CD14-positive monocyte (primary cell): ENCODE data around the gene MRPL54. TPM values are rescaled to one million over a fixed set of nuclear protein-coding genes. Genes with fewer than 3 reads are reported as not detected.

Experiments
- DNase-seq, 3 donors: peaks; one replicate each; pipeline ENCODE4 v3.0.0-alpha.2; 2011 to 2022
- H2AFZ ChIP-seq: 2 replicates; pipeline ENCODE4 v1.6.0; 2012; ENCODE audit warnings: mild to moderate bottlenecking, low read depth, low read length, inconsistent platforms; ENCODE audit not compliant: insufficient read depth, poor library complexity, severe bottlenecking
- H3K27ac ChIP-seq, 2 donors: 1 replicate in 1 of 2; 2 replicates in 1 of 2; pipeline ENCODE4 v1.5.1; 2012 to 2013; ENCODE audit warnings: low read length in 2 of 2, control low read depth in 1 of 2, inconsistent platforms in 1 of 2, low read depth in 1 of 2, mild to moderate bottlenecking in 1 of 2
- H3K27me3 ChIP-seq, 2 donors: one replicate each; pipeline versions ENCODE4 v1.6.0 to v1.6.1; 2011 to 2013; ENCODE audit warnings: low read length in 2 of 2; ENCODE audit not compliant: control insufficient read depth in 2 of 2, insufficient read depth in 2 of 2
- H3K36me3 ChIP-seq, 2 donors: replicated peaks in 1 of 2; 1 replicate in 1 of 2; 2 replicates in 1 of 2; pipeline versions ENCODE4 v1.5.1 to v1.6.1; 2012 to 2013; ENCODE audit warnings: low read length in 2 of 2, control low read depth in 1 of 2, inconsistent platforms in 1 of 2, mild to moderate bottlenecking in 1 of 2; ENCODE audit not compliant: insufficient read depth in 2 of 2, control insufficient read depth in 1 of 2
- H3K4me1 ChIP-seq, 2 donors: 1 replicate in 1 of 2; 2 replicates in 1 of 2; pipeline versions ENCODE4 v1.5.1 to v1.6.1; 2012 to 2013; ENCODE audit warnings: low read length in 2 of 2, control low read depth in 1 of 2, inconsistent platforms in 1 of 2, mild to moderate bottlenecking in 1 of 2, moderate library complexity in 1 of 2; ENCODE audit not compliant: insufficient read depth in 2 of 2, control insufficient read depth in 1 of 2
- H3K4me2 ChIP-seq: replicated peaks from 2 replicates; pipeline ENCODE3; 2012; ENCODE audit warnings: low read length, moderate library complexity, mild to moderate bottlenecking; ENCODE audit not compliant: poor library complexity, severe bottlenecking; ENCODE audit errors: extremely low read depth
- H3K4me3 ChIP-seq, 3 experiments: fragments of 200-600 bp in 1 of 3; sonication (generic) in 1 of 3; replicated peaks in 1 of 3; 1 replicate in 2 of 3; 2 replicates in 1 of 3; pipeline ENCODE4 v1.5.1; 2011 to 2013; ENCODE audit warnings: low read length in 3 of 3, mild to moderate bottlenecking in 3 of 3, control low read depth in 2 of 3, low read depth in 2 of 3, inconsistent platforms in 1 of 3, moderate library complexity in 1 of 3
- H3K79me2 ChIP-seq: 2 replicates; pipeline ENCODE4 v1.6.0; 2012; ENCODE audit warnings: mild to moderate bottlenecking, control low read depth, inconsistent platforms, low read length, moderate library complexity; ENCODE audit not compliant: insufficient read depth
- H3K9ac ChIP-seq: 2 replicates; pipeline ENCODE4 v1.6.0; 2017; ENCODE audit warnings: low read length, mild to moderate bottlenecking; ENCODE audit not compliant: insufficient read depth, poor library complexity, severe bottlenecking
- H3K9me3 ChIP-seq, 2 donors: replicated peaks in 1 of 2; 1 replicate in 1 of 2; 2 replicates in 1 of 2; pipeline versions ENCODE4 v1.5.1 to v1.6.1; 2012 to 2013; ENCODE audit warnings: low read length in 2 of 2, control low read depth in 1 of 2; ENCODE audit not compliant: control insufficient read depth in 1 of 2, insufficient read depth in 1 of 2
- H4K20me1 ChIP-seq: 2 replicates; pipeline ENCODE4 v1.6.0; 2012; ENCODE audit warnings: mild to moderate bottlenecking, low read length, control low read depth, moderate library complexity; ENCODE audit not compliant: insufficient read depth
- H3K27ac Mint-ChIP-seq, 7 donors: one replicate each; pipeline ENCODE4 v1.8.0; 2020; ENCODE audit warnings: mild to moderate bottlenecking in 7 of 7, mixed read lengths in 7 of 7, moderate library complexity in 6 of 7, inconsistent platforms in 2 of 7
- H3K27me3 Mint-ChIP-seq, 3 donors: one replicate each; pipeline ENCODE4 v1.8.0; 2021 to 2022; ENCODE audit warnings: low read depth in 3 of 3, mild to moderate bottlenecking in 3 of 3, mixed read lengths in 3 of 3, moderate library complexity in 3 of 3, inconsistent platforms in 1 of 3
- H3K36me3 Mint-ChIP-seq, 2 donors: one replicate each; pipeline ENCODE4 v1.8.0; 2020; ENCODE audit warnings: mixed read lengths in 2 of 2, inconsistent platforms in 1 of 2, mild to moderate bottlenecking in 1 of 2
- H3K4me1 Mint-ChIP-seq: one replicate; pipeline ENCODE4 v1.8.0; 2020; ENCODE audit warnings: mild to moderate bottlenecking, mixed read lengths
- H3K4me3 Mint-ChIP-seq, 2 donors: one replicate each; pipeline ENCODE4 v1.8.0; 2020; ENCODE audit warnings: mild to moderate bottlenecking in 2 of 2, mixed read lengths in 2 of 2, moderate library complexity in 1 of 2
- H3K9me3 Mint-ChIP-seq, 7 donors: one replicate each; pipeline ENCODE4 v1.8.0; 2020 to 2022; ENCODE audit warnings: mixed read lengths in 7 of 7, mild to moderate bottlenecking in 6 of 7, moderate library complexity in 6 of 7, inconsistent platforms in 2 of 7
- WGBS: methylation state at CpG from one replicate; pipeline ENCODE4 v1.1.5; 2013; ENCODE audit warnings: missing lambda C conversion rate; ENCODE audit not compliant: insufficient coverage; 5-methylcytosine and 5-hydroxymethylcytosine counted together
- intact Hi-C, 2 donors: fragments of 100-400 bp; cut with micrococcal nuclease; formaldehyde crosslinking; loops; one replicate each; pipeline versions ENCODE4 v1.15.0 to v1.15.1; 2023
- polyA plus RNA-seq, 3 donors: library from polyadenylated mRNA; depleted of rRNA in 1 of 3; unstranded in 2 of 3; stranded (reverse) in 1 of 3; fragments of 300-500 nt in 2 of 3; fragments of >200 nt in 1 of 3; fragmentation: Illumina TruSeq in 2 of 3; gene quantifications; 1 replicate in 2 of 3; 2 replicates in 1 of 3; pipeline ENCODE4 v1.2.3, GENCODE V29; 2012 to 2021
- TF ChIP-seq, protein P1 (sequence below): fragments of 200-600 bp; IDR thresholded peaks from one replicate; pipeline ENCODE4 v1.8.0; 2022; ENCODE audit warnings: antibody characterized with exemption, mild to moderate bottlenecking

Gene MRPL54
- polyA plus RNA-seq, 3 donors: 39.9 to 133 (median 115) TPM

DNA sequence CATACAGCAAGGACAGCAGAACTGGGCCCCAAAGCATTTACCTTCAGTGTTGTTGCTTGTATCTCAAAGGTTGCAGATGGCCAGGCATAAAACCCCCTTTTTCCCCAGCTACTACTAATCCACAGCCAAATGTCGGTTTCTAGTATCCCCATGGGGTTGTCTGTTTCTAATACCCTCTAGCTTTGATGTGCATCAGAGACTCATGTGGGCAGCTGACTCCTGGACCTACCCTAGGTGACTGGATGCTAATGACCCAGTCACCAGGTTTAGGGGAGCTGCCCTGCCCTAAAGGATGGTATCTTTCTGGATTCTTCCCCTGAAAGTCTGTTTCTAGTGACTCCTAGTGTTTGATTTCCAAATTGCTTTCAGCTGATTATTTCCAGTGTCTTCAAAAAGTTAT, 30.4 kb upstream of the MRPL54 start:
- no peak overlapping the region for H3K9ac ChIP-seq
- Mint-ChIP-seq H3K4me1 (no peaks in the 10 kb centered on the region), H3K27me3 (peaks cover 2 to 4% (median 3%) of the 10 kb centered on the region in 3 donors), H3K4me3 (no peak overlapping the region), H3K36me3 (no peaks in the 10 kb centered on the region), H3K9me3 (peaks cover 0 to 2% (median 0%) of the 10 kb centered on the region in 7 donors), H3K27ac (no peak overlapping the region)
- no peaks in the 10 kb centered on the region for H3K27me3 ChIP-seq
- H3K9me3 ChIP-seq: no peaks in the 10 kb centered on the region
- intact Hi-C loops: no loop called here
- no peak overlapping the region for H3K4me3 ChIP-seq
- TF ChIP-seq, protein P1, sequence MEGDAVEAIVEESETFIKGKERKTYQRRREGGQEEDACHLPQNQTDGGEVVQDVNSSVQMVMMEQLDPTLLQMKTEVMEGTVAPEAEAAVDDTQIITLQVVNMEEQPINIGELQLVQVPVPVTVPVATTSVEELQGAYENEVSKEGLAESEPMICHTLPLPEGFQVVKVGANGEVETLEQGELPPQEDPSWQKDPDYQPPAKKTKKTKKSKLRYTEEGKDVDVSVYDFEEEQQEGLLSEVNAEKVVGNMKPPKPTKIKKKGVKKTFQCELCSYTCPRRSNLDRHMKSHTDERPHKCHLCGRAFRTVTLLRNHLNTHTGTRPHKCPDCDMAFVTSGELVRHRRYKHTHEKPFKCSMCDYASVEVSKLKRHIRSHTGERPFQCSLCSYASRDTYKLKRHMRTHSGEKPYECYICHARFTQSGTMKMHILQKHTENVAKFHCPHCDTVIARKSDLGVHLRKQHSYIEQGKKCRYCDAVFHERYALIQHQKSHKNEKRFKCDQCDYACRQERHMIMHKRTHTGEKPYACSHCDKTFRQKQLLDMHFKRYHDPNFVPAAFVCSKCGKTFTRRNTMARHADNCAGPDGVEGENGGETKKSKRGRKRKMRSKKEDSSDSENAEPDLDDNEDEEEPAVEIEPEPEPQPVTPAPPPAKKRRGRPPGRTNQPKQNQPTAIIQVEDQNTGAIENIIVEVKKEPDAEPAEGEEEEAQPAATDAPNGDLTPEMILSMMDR: peak; percentile 8
- no peak overlapping the region for H3K27ac ChIP-seq
- DNase-seq: no peak
- H3K4me2 ChIP-seq: no peak overlapping the region
- H3K36me3 ChIP-seq: no peaks in the 10 kb centered on the region
- H2AFZ ChIP-seq: no peak overlapping the region
- no CpG with 5 or more reads among the region's 1 CpG for WGBS
- H4K20me1 ChIP-seq: no peaks in the 10 kb centered on the region
- no peaks in the 10 kb centered on the region for H3K4me1 ChIP-seq
- no peaks in the 10 kb centered on the region for H3K79me2 ChIP-seq

DNA sequence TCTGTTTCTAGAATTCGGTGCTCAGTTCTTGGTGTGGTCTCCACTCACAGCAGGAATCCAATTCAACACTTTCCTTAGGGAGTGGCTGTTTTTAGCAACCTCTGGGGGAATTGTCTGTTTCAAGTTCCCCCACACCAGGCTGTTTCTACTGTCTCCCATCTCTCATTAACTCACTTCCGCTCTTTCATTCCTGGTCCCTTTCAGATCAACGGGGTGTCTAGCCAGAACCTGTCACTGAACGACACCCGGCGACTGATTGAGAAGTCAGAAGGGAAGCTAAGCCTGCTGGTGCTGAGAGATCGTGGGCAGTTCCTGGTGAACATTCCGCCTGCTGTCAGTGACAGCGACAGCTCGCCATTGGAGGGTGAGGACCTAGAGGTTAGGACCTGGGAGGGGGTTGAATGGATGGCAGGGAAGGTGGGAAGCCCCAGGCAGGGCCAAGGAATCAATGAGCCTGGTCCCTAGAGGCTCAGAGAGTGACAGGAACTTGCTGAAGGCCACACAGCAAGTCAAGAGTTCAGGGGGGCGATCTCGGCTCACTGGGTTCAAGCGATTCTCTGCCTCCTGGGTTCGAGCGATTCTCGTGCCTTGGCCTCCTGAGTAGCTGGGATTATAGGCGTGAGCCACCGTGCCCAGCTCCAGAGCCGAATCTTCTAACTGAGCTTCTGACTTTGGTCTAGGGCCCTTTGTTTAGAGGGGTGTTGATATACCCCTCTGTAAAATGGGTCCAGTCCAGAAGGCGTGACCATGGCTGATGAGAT, 28.8 kb upstream of the MRPL54 start:
- Histone ChIP-seq H3K4me3 (no peak overlapping the region), H3K36me3 (no peaks in the 10 kb centered on the region), H3K27me3 (no peaks in the 10 kb centered on the region), H3K4me2 (no peak overlapping the region), H3K9ac (no peak overlapping the region), H3K27ac (no peak overlapping the region), H3K9me3 (no peaks in the 10 kb centered on the region), H3K79me2 (no peaks in the 10 kb centered on the region), H3K4me1 (no peaks in the 10 kb centered on the region), H2AFZ (no peak overlapping the region), H4K20me1 (no peaks in the 10 kb centered on the region)
- intact Hi-C loops: no loop called here
- TF ChIP-seq, protein P1: no peak
- 80% methylated on average over 11 of the region's 20 CpGs for WGBS
- Mint-ChIP-seq H3K36me3 (no peaks in the 10 kb centered on the region), H3K4me1 (no peaks in the 10 kb centered on the region), H3K27ac (no peak overlapping the region), H3K27me3 (peaks cover 3 to 8% (median 7%) of the 10 kb centered on the region in 3 donors), H3K9me3 (peaks cover 0 to 2% (median 0%) of the 10 kb centered on the region in 7 donors), H3K4me3 (no peak overlapping the region)
- DNase-seq: no peak
